AG10803 (cell line): Measurements from ENCODE around the gene PPP1R14C.

Source experiments
- DNase-seq: peaks from one replicate; pipeline ENCODE4 v3.0.0; 2010; ENCODE audit warnings: low read depth
- H3K4me3 ChIP-seq: 2 replicates; pipeline ENCODE4 v1.5.1; 2011; ENCODE audit warnings: mild to moderate bottlenecking, low read length, control low read depth
- CTCF ChIP-seq: conservative IDR thresholded peaks from 2 replicates; pipeline ENCODE4 v1.5.1; 2011; ENCODE audit warnings: mild to moderate bottlenecking, low read length, control low read depth, inconsistent platforms

PPP1R14C gene

GRCh38 chr6:150152891-150153876 is 10.3 kb downstream of the PPP1R14C start:
- TF ChIP-seq CTCF = no peak
- H3K4me3 ChIP-seq = no peak overlapping the region
- peak; percentile 76 for DNase-seq

- no peak for TF ChIP-seq CTCF
- no peak for DNase-seq
- no peak overlapping the region for H3K4me3 ChIP-seq
Observed at GRCh38 chr6:150153905-150154492, 11.2 kb downstream of the PPP1R14C start.

GRCh38 chr6:150156460-150156859 is 13.6 kb downstream of the PPP1R14C start:
- H3K4me3 ChIP-seq = no peak overlapping the region
- DNase-seq = no peak
- TF ChIP-seq CTCF = no peak

GRCh38 chr6:150157081-150157480 is 14.2 kb downstream of the PPP1R14C start:
- no peak for DNase-seq
- TF ChIP-seq CTCF = no peak
- no peak overlapping the region for H3K4me3 ChIP-seq

DNA sequence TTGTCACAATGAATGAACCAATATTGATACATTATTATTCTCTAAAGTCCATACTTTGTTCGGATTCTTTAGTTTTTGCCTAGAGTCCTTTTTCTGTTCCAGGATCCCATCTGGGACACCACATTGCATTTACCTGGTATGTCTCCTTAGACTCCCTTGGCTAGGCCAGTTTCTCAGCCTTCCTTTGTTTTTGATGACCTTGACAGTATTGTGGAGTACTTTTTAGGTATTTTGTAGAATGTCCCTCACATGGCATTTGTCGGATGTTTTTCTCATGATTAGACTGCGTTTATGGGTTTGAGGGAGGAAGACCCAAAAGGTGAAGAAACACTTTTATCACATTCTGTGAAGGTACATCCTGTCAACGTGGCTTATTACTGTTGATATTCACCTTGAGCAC is 16.9 kb downstream of the PPP1R14C start:
- H3K4me3 ChIP-seq = no peak overlapping the region
- no peak for DNase-seq
- TF ChIP-seq CTCF = no peak

GRCh38 chr6:150163970-150164369 is 21.1 kb downstream of the PPP1R14C start:
- TF ChIP-seq CTCF = no peak
- no peak overlapping the region for H3K4me3 ChIP-seq
- DNase-seq = no peak
